ENCODE results near the gene ZNF20.
"Not testable (repeated sequence)": the region's sequence is repeated elsewhere in the genome, so short reads cannot be mapped to it uniquely, and the experiment has no call there.

ZNF20 gene

DNA sequence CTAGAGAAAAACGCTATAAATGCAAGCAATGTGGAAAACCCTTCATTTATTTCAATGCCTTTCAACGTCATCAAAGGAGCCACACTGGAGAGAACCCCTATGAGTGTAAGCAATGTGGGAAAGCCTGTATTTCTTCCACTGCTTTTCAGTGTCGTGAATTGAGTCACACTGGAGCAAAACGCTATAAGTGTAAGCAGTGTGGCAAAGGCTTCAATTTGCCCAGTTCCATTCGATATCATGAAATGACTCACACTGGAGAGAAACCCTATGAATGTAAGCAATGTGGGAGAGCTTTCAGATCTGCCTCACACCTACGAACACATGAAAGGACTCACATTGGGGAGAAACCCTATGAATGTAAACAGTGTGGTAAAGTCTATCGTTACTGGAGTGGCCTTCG lies 27.4 kb downstream of the ZNF20 start:
- no peak for DNase-seq (ENCODE audit: low read depth)

DNA sequence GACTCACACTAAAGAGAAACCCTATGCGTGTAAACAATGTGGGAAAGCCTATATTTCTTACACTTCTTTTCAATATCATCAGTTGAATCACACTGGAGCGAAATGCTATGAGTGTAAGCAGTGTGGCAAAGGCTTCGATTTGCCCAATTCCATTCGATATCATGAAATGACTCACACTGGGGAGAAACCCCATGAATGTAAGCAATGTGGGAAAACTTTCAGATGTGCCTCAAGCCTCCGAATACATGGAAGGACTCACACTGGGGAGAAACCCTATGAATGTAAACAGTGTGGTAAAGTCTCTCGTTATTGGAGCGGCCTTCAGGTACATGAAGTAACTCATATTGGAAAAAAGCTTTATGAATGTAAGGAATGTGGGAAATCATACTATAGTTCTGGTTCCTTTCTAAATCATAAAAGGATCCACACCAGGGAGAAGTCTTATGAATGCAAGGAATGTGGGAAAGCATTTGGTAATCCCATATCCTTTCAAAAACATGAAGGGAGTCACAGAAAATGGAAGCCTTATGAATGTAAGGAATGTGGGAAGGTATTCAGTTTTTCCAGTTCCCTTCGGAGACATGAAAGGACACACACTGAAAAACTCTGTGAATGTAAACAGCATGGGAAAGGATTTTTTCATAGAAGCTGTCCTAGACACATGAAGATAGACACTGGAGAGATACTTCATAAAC lies 28.1 kb downstream of the ZNF20 start:
- no peak for DNase-seq (ENCODE audit: low read depth)

DNA sequence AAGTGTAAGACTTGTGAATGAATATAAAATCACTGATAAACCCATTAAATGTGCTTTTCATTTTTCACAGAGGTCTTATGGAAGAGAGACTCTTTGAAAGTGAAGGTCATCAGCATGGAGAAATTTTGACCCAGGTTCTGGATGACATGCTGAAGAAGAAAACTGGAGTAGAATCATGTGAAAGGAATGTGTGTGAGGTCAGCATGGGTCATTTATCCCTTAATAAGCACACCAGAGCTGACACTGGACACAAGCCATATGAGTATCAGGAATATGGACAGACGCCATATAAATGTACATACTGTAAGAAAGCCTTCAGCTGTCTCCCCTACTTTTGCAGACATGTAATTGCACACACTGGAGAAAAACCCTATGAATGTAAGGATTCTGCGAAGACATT lies 29.0 kb downstream of the ZNF20 start:
- no peak for DNase-seq (ENCODE audit: low read depth)

DNA sequence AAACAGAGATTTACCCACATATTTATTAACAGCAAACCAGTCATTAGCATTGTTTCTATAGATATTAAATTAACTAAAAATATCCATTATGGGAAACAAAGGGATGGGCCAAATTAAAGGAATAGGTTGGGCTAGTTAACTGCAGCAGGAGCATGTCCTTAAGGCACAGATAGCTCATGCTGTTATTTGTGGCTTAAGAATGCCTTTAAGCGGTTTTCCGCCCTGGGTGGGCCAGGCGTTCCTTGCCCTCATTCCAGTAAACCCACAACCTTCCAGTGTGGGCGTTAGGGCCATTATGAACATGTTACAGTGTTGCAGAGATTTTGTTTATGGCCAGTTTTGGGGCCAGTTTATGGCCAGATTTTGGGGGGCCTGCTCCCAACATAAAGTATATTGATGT lies 36.2 kb downstream of the ZNF20 start:
- not testable (repeated sequence) for DNase-seq (ENCODE audit: low read depth)

DNA sequence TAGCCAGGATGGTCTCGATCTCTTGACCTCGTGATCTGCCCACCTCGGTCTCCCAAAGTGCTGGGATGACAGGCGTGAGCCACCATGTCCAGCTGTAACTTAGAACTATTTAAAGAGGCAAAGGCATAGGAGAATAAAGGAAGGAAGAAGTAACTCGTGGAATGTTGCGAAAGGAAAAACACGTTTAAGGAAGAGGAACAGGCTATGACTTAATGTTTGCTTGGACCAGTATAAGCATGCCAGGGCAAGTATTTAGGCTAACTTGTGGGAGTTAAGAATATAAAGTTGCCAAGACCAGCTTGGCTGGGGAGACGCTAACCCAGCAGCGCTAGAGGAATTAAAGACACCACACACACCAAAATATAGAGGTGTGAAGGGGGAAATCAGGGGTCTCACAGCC lies 42.1 kb downstream of the ZNF20 start:
- DNase-seq (ENCODE audit: low read depth): no peak

DNA sequence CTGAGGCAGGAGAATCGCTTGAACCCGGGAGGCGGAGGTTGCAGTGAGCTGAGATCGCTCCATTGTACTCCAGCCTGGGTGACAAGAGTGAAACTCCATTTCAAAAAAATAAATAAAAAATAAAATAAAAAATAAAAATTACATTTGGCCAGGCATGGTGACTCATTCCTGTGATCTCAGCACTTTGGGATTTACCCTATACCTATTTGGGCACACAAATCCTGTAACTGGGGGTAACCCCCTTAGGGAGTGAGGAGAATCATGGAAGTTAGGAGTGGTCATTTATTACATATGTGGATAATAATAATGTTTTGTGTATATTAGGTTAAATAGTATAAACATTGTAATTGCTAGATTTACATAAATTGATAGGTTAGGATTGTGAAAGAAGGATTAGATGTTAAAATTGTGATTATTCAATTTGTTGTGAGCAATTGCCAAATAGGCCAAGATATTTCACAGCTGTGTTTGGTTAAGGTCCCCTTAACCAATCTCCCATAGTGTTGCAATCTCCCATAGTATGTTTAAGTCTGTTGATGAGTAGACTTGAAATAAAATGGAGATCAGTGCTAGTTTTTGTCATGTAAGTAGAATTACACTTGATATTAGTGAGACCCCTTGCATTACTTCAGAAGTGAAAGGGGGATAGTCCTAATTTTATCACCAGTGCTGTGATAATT lies 44.9 kb downstream of the ZNF20 start:
- no peak for DNase-seq (ENCODE audit: low read depth)

DNA sequence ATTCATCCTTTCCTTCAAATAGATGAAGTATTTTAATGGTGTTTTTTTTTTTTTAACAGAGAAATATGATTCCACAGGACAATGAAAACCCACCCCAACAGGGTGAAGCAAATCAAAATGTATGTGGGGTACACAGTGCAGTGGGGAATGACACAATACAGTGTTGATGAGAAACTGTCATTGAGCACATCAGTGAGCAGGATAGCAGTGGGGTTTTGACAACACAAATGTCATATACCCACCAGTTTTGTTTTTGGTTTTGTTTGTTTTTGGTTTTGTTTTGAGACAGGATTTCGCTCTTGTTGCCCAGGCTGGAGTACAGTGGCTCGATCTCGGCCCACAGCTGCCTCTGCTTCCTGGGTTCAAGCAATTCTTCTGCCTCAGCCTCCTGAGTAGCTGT lies 46.4 kb downstream of the ZNF20 start:
- no peak for DNase-seq (ENCODE audit: low read depth)

DNA sequence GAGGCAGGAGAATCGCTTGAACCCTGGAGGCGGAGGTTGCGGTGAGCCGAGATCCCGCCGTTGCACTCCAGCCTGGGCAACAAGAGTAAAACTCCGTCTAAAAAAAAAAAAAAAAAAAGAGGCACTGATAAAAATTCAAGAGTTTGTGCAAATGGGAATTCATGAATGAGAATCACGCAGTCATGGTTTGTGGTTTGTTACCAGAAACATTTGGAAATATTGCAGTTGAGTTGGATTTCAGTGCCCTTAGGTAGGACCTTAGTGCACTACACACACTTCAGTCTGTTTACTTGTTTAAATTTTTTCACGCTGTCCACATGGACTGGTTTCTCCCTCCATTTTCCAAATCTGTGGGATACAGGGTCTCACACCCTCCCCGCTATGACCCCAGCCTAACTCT lies 47.2 kb downstream of the ZNF20 start:
- DNase-seq (ENCODE audit: low read depth): no peak

DNA sequence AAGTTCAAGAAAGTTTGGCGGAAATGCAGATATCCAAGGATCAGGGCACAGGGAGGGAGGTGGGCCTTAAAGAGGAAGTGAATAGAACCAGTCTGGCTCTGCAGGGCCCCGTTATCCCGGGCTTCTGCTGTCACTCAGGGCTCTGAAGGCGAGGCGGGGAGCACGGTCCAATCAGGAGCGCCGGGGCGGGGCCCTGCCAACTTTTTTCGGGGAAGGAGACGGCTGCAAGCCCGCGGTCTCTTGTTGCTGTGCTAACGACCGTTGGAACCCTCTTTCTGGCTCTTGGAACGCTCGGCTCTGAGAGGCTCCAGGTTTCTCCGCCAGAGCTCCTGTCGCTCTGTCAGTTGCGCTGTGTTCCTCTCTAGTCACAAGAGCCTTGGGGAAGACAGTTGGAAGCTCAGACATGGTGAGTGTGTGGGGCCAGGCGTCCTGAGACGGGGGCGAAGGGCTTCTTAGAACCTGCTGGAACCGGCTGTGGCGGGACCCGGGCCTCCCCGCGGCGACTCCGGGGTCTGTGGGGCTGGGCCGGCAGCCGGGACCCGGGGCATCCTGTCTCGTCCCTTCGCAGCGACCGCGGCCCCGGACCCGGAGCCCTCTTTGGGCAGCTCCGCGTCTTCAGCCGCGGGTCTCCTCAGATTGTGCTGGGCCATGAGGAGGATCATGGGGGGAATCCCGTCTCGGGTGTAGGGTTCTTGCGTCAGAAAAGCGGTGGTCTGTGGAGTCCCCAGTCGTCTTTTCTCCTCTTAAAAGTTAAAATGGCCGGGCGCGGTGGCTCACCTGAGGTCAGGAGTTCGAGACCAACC lies 47.9 kb downstream of the ZNF20 start:
- DNase-seq (ENCODE audit: low read depth): peak; percentile 77

DNA sequence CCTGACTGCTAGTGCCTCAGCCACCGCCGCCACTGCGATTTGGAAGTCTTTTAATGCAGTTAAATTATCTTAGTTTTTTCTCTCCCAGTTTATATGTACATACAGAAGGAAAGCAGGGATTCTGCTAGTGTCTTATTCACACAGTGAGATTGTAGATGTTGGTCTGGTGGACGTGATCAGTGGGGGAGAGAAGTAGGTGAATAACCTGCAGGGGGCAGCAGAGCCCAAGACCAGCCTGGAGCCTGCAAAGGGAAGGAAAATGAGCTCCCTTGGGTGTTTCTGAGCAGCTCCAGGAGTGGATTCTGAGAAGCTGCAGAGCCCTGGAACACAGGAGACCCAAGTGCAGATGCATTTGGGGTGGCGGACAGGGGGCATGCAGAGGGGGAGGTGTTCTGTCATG lies 49.3 kb downstream of the ZNF20 start:
- DNase-seq (ENCODE audit: low read depth): peak; percentile 65

DNA sequence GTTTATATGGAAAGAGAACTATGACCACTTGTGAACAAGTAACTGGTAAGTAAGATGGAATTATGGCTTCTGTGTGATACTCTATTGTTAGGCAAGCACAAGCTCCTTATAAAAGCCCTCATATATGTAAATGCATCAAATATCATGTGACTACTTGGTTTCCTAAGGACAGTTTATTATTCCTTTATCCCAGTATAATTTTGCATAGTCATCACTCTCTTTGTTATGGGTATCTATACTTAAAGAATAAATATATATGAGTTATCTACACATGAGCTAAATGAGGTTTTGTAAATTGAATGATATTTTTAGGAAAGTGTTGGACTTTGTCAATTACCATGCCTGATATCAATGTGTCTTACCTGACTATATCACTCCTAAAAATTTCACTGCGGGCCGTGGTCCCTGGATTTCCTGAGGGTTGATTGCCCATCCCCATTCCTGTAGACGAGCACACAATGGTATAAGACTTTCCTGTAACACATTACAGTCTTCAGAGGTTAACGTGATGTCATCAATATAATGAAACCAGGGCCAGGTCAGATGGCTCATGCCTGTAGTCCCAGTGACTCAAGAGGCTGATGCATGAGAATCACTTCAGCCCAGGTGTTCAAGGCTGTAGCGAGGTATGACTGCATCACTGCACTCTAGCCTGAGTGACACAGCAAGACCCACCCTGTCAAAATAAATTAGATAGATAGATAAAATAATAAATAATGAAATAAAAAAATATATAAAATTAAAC lies 54.9 kb downstream of the ZNF20 start:
- DNase-seq (ENCODE audit: low read depth): no peak

DNA sequence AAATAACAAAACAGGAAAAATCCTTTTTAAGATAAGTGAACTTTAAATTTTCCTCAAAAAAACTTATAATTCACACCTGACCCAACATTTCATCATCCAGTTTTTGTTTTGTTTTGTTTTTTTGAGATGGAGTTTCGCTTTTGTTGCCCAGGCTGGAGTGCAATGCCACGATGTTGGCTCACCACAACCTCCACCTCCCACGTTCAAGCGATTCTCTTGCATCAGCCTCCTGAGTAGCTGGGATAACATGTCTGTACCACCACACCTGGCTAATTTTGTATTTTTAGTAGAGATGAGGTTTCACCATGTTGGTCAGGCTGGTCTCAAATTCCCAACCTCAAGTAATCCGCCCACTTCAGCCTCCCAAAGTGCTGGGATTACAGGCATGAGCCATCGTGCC lies 56.8 kb downstream of the ZNF20 start:
- DNase-seq (ENCODE audit: low read depth): not testable (repeated sequence)
